ENCODE results near the gene STXBP6. TPM values are rescaled to one million over a fixed set of nuclear protein-coding genes. Genes with fewer than 3 reads are reported as not detected.

The STXBP6 gene
- total RNA-seq, 2 donors from 2014 or later = 13.5 to 20.2 TPM

- Histone ChIP-seq H3K36me3 (no peaks in the 10 kb centered on the region), H3K9me3 (no peaks in the 10 kb centered on the region), H3K27me3 (no peaks in the 10 kb centered on the region), H3K4me1 (peaks cover 0 to 30% of the 10 kb centered on the region in 2 donors), H3K4me3 (no peak overlapping the region), H3K27ac (peak overlapping the region in 1 of 2 donors; percentile 13)
- no peak for DNase-seq (ENCODE audit: low spot score)
- TF ChIP-seq CTCF (IDR thresholded peaks at IDR 0.05) = no peak
Measured at GRCh38 chr14:25009891-25010290, 40.1 kb downstream of the STXBP6 start.

- H3K36me3 ChIP-seq = no peaks in the 10 kb centered on the region
- H3K27ac ChIP-seq = peak overlapping the region in 1 of 2 donors; percentile 58
- H3K9me3 ChIP-seq = no peaks in the 10 kb centered on the region
- no peak for DNase-seq (ENCODE audit: low spot score)
- no peaks in the 10 kb centered on the region for H3K27me3 ChIP-seq
- H3K4me1 ChIP-seq = peaks cover 0 to 43% of the 10 kb centered on the region in 2 donors
- no peak overlapping the region for H3K4me3 ChIP-seq
- TF ChIP-seq CTCF (IDR thresholded peaks at IDR 0.05) = no peak
Measured at GRCh38 chr14:25007832-25008231, 42.1 kb downstream of the STXBP6 start.

GRCh38 chr14:25006961-25007795 lies 42.8 kb downstream of the STXBP6 start:
- H3K36me3 ChIP-seq = no peaks in the 10 kb centered on the region
- H3K27me3 ChIP-seq = no peaks in the 10 kb centered on the region
- H3K4me1 ChIP-seq = peaks cover 0 to 43% of the 10 kb centered on the region in 2 donors
- no peak for DNase-seq (ENCODE audit: low spot score)
- no peaks in the 10 kb centered on the region for H3K9me3 ChIP-seq
- no peak overlapping the region for H3K4me3 ChIP-seq
- TF ChIP-seq CTCF (IDR thresholded peaks at IDR 0.05) = no peak
- peak overlapping the region in 1 of 2 donors; percentile 58 for H3K27ac ChIP-seq

- Histone ChIP-seq H3K36me3 (no peaks in the 10 kb centered on the region), H3K4me1 (peaks cover 0 to 52% of the 10 kb centered on the region in 2 donors), H3K4me3 (no peak overlapping the region), H3K27me3 (no peaks in the 10 kb centered on the region), H3K9me3 (no peaks in the 10 kb centered on the region), H3K27ac (no peak overlapping the region)
- no peak for DNase-seq (ENCODE audit: low spot score)
- TF ChIP-seq CTCF (IDR thresholded peaks at IDR 0.05) = no peak
Measured at GRCh38 chr14:25006031-25006430, 43.9 kb downstream of the STXBP6 start.

GRCh38 chr14:25004389-25004809 lies 45.5 kb downstream of the STXBP6 start:
- Histone ChIP-seq H3K36me3 (no peaks in the 10 kb centered on the region), H3K27ac (peak overlapping the region; percentile 57 to 68), H3K4me3 (no peak overlapping the region), H3K4me1 (peaks cover 0 to 48% of the 10 kb centered on the region in 2 donors), H3K27me3 (no peaks in the 10 kb centered on the region), H3K9me3 (no peaks in the 10 kb centered on the region)
- no peak for TF ChIP-seq CTCF (IDR thresholded peaks at IDR 0.05)
- no peak for DNase-seq (ENCODE audit: low spot score)

Measured in right atrium auricular region (tissue), 2 donors.